Type B pancreatic cell (in vitro differentiated cells): ENCODE data around the gene DRC3. TPM values are rescaled to one million over a fixed set of nuclear protein-coding genes. Genes with fewer than 3 reads are reported as not detected.
A peak's percentile ranks its signal among the peaks of the same experiment; 100 is the strongest.

Experiments used
- DNase-seq: peaks from one replicate; pipeline ENCODE4 v3.0.0; 2021; ENCODE audit warnings: mixed read lengths; ENCODE audit not compliant: unreplicated experiment; ENCODE audit errors: extremely low spot score
- H3K27ac Mint-ChIP-seq: 2 replicates; pipeline ENCODE4 v1.8.0; 2021; ENCODE audit warnings: mild to moderate bottlenecking, mixed read lengths
- H3K27me3 Mint-ChIP-seq: 2 replicates; pipeline ENCODE4 v1.8.0; 2021; ENCODE audit warnings: mixed read lengths
- H3K36me3 Mint-ChIP-seq: 2 replicates; pipeline ENCODE4 v1.8.0; 2021; ENCODE audit warnings: mixed read lengths
- H3K4me1 Mint-ChIP-seq: one replicate; pipeline ENCODE4 v1.8.0; 2021; ENCODE audit warnings: mixed read lengths; ENCODE audit not compliant: unreplicated experiment
- H3K4me3 Mint-ChIP-seq: 2 replicates; pipeline ENCODE4 v1.8.0; 2021; ENCODE audit warnings: mild to moderate bottlenecking, mixed read lengths
- H3K9me3 Mint-ChIP-seq: 2 replicates; pipeline ENCODE4 v1.8.0; 2021; ENCODE audit warnings: mixed read lengths
- CTCF ChIP-seq: fragments of 200-600 bp; sonication (generic); conservative IDR thresholded peaks from 2 replicates; pipeline ENCODE4 v1.5.0; 2021; ENCODE audit warnings: antibody characterized with exemption, mild to moderate bottlenecking
- total RNA-seq: library from RNA; stranded (reverse); gene quantifications from 2 replicates; pipeline ENCODE4 v1.2.1, GENCODE V29; 2021; ENCODE audit warnings: low replicate concordance

Gene DRC3
- total RNA-seq, 1 donor from 2014 or later: 8.9 TPM

GRCh38 chr17:18014006-18014405 lies 41.3 kb downstream of the DRC3 start:
- Mint-ChIP-seq H3K36me3 (peaks cover 6% of the 10 kb centered on the region), H3K4me1 (peaks cover 4% of the 10 kb centered on the region), H3K27me3 (no peaks in the 10 kb centered on the region), H3K4me3 (no peak overlapping the region), H3K27ac (no peak overlapping the region), H3K9me3 (no peaks in the 10 kb centered on the region)
- no peak for TF ChIP-seq CTCF
- no peak for DNase-seq

GRCh38 chr17:18015593-18015992 lies 42.9 kb downstream of the DRC3 start:
- Mint-ChIP-seq H3K4me3 (no peak overlapping the region), H3K27me3 (no peaks in the 10 kb centered on the region), H3K27ac (no peak overlapping the region), H3K9me3 (no peaks in the 10 kb centered on the region), H3K36me3 (peaks cover 6% of the 10 kb centered on the region), H3K4me1 (peaks cover 12% of the 10 kb centered on the region)
- TF ChIP-seq CTCF: no peak
- DNase-seq: no peak

- H3K36me3 Mint-ChIP-seq: peaks cover 6% of the 10 kb centered on the region
- DNase-seq: no peak
- H3K27me3 Mint-ChIP-seq: no peaks in the 10 kb centered on the region
- H3K4me3 Mint-ChIP-seq: no peak overlapping the region
- peaks cover 12% of the 10 kb centered on the region for H3K4me1 Mint-ChIP-seq
- no peaks in the 10 kb centered on the region for H3K9me3 Mint-ChIP-seq
- H3K27ac Mint-ChIP-seq: no peak overlapping the region
- TF ChIP-seq CTCF: no peak
Measured at GRCh38 chr17:18016426-18016825, 43.8 kb downstream of the DRC3 start.

GRCh38 chr17:18017958-18018357 lies 45.3 kb downstream of the DRC3 start:
- no peaks in the 10 kb centered on the region for H3K27me3 Mint-ChIP-seq
- DNase-seq: no peak
- H3K9me3 Mint-ChIP-seq: no peaks in the 10 kb centered on the region
- peak overlapping the region; percentile 46 for H3K27ac Mint-ChIP-seq
- peaks cover 12% of the 10 kb centered on the region for H3K4me1 Mint-ChIP-seq
- no peak for TF ChIP-seq CTCF
- H3K4me3 Mint-ChIP-seq: no peak overlapping the region
- peaks cover 3% of the 10 kb centered on the region for H3K36me3 Mint-ChIP-seq

- Mint-ChIP-seq H3K36me3 (peaks cover 3% of the 10 kb centered on the region), H3K9me3 (no peaks in the 10 kb centered on the region), H3K27me3 (no peaks in the 10 kb centered on the region), H3K4me1 (peaks cover 12% of the 10 kb centered on the region), H3K4me3 (no peak overlapping the region), H3K27ac (peak overlapping the region; percentile 46)
- no peak for DNase-seq
- no peak for TF ChIP-seq CTCF
Measured at GRCh38 chr17:18018411-18018921, 45.8 kb downstream of the DRC3 start.

- no peaks in the 10 kb centered on the region for H3K9me3 Mint-ChIP-seq
- TF ChIP-seq CTCF: no peak
- no peak overlapping the region for H3K4me3 Mint-ChIP-seq
- H3K36me3 Mint-ChIP-seq: peaks cover 3% of the 10 kb centered on the region
- no peak overlapping the region for H3K27ac Mint-ChIP-seq
- peaks cover 12% of the 10 kb centered on the region for H3K4me1 Mint-ChIP-seq
- H3K27me3 Mint-ChIP-seq: no peaks in the 10 kb centered on the region
- no peak for DNase-seq
Measured at GRCh38 chr17:18019838-18020154, 47.1 kb downstream of the DRC3 start.
